GM19035 (cell line): ENCODE measurements around the gene ALOXE3.

Experiments used
- ATAC-seq: cut with Tn5 transposase; IDR thresholded peaks from one replicate; pipeline ENCODE4 v1.9.1; 2021; ENCODE audit not compliant: unreplicated experiment

The ALOXE3 gene

GRCh38 chr17:8142887-8143580, 24.7 kb upstream of the ALOXE3 start:
- no peak for ATAC-seq

GRCh38 chr17:8142158-8142886, 24.0 kb upstream of the ALOXE3 start:
- ATAC-seq = no peak

GRCh38 chr17:8141741-8142140, 23.4 kb upstream of the ALOXE3 start:
- no peak for ATAC-seq

- no peak for ATAC-seq
Measured at GRCh38 chr17:8141045-8141444, 22.7 kb upstream of the ALOXE3 start.

GRCh38 chr17:8140065-8141029, 22.0 kb upstream of the ALOXE3 start:
- ATAC-seq = no peak

GRCh38 chr17:8138672-8139371, 20.5 kb upstream of the ALOXE3 start:
- peak; percentile 88 for ATAC-seq

- ATAC-seq = no peak
Measured at GRCh38 chr17:8138374-8138671, 20.0 kb upstream of the ALOXE3 start.

GRCh38 chr17:8137645-8138373, 19.5 kb upstream of the ALOXE3 start:
- ATAC-seq = no peak

GRCh38 chr17:8133941-8134340, 15.6 kb upstream of the ALOXE3 start:
- no peak for ATAC-seq

GRCh38 chr17:8133399-8133798, 15.1 kb upstream of the ALOXE3 start:
- no peak for ATAC-seq

- ATAC-seq = no peak
Measured at GRCh38 chr17:8131844-8132441, 13.6 kb upstream of the ALOXE3 start.

GRCh38 chr17:8128125-8128784, 9.9 kb upstream of the ALOXE3 start:
- ATAC-seq = no peak

- no peak for ATAC-seq
Measured at GRCh38 chr17:8126491-8127066, 8.3 kb upstream of the ALOXE3 start.

GRCh38 chr17:8125947-8126490, 7.7 kb upstream of the ALOXE3 start:
- ATAC-seq = no peak

- ATAC-seq = peak; percentile 39
Measured at GRCh38 chr17:8125154-8125946, 7.0 kb upstream of the ALOXE3 start.

GRCh38 chr17:8124350-8125153, 6.2 kb upstream of the ALOXE3 start:
- ATAC-seq = no peak

GRCh38 chr17:8123695-8124349, 5.5 kb upstream of the ALOXE3 start, which contains the start of gene HES7:
HES7 (minus strand) TSS chr17:8124106; CDS start chr17:8124084, 22 bp downstream.
- no peak for ATAC-seq
